GM19397 (cell line): Measurements from ENCODE around the gene COQ8B.

Experiments used
- ATAC-seq: cut with Tn5 transposase; IDR thresholded peaks from one replicate; pipeline ENCODE4 v1.9.1; 2021; ENCODE audit warnings: mild to moderate bottlenecking, moderate library complexity; ENCODE audit not compliant: unreplicated experiment

The COQ8B gene

GRCh38 chr19:40693150-40693788 lies 23.4 kb downstream of the COQ8B start:
- ATAC-seq, result no peak

GRCh38 chr19:40692212-40692551 lies 24.5 kb downstream of the COQ8B start:
- ATAC-seq, result no peak

GRCh38 chr19:40691421-40692211 lies 25.1 kb downstream of the COQ8B start:
- no peak for ATAC-seq

- ATAC-seq, result peak; percentile 69
Observed at GRCh38 chr19:40690693-40691420, 25.8 kb downstream of the COQ8B start.

- ATAC-seq, result no peak
Observed at GRCh38 chr19:40690050-40690692, 26.5 kb downstream of the COQ8B start, which contains the start of gene NUMBL. TSS of gene NUMBL (minus strand) at chr19:40690651. CDS start at chr19:40690483, 168 bp downstream.

GRCh38 chr19:40689339-40690049 lies 27.2 kb downstream of the COQ8B start:
- no peak for ATAC-seq

- no peak for ATAC-seq
Observed at GRCh38 chr19:40688987-40689338, 27.7 kb downstream of the COQ8B start.

- no peak for ATAC-seq
Observed at GRCh38 chr19:40688309-40688708, 28.4 kb downstream of the COQ8B start.

GRCh38 chr19:40687525-40688016 lies 29.1 kb downstream of the COQ8B start:
- ATAC-seq, result no peak

GRCh38 chr19:40686882-40687524 lies 29.7 kb downstream of the COQ8B start:
- no peak for ATAC-seq

- ATAC-seq, result no peak
Observed at GRCh38 chr19:40685563-40685962, 31.1 kb downstream of the COQ8B start.

- no peak for ATAC-seq
Observed at GRCh38 chr19:40685016-40685526, 31.6 kb downstream of the COQ8B start.

GRCh38 chr19:40684280-40684679 lies 32.4 kb downstream of the COQ8B start:
- ATAC-seq, result no peak

GRCh38 chr19:40683437-40683836 lies 33.2 kb downstream of the COQ8B start:
- no peak for ATAC-seq

- no peak for ATAC-seq
Observed at GRCh38 chr19:40682431-40682964, 34.2 kb downstream of the COQ8B start.

GRCh38 chr19:40681039-40681438 lies 35.6 kb downstream of the COQ8B start:
- ATAC-seq, result no peak

GRCh38 chr19:40677156-40677555 lies 39.5 kb downstream of the COQ8B start:
- no peak for ATAC-seq

- no peak for ATAC-seq
Observed at GRCh38 chr19:40674291-40674690, 42.4 kb downstream of the COQ8B start.

GRCh38 chr19:40673397-40673796 lies 43.3 kb downstream of the COQ8B start:
- no peak for ATAC-seq
